HEK293T (cell line): ENCODE data around the gene KIF25.

Experiments
- BHLHE40 ChIP-seq: fragments of 450-650 bp; IDR thresholded peaks from 2 replicates; pipeline ENCODE4 v1.6.1; 2016; ENCODE audit warnings: mild to moderate bottlenecking, moderate library complexity, borderline replicate concordance
- CTBP1 ChIP-seq: fragments of 450-650 bp; IDR thresholded peaks from 2 replicates; pipeline ENCODE4 v1.6.1; 2016; ENCODE audit warnings: borderline replicate concordance
- L3MBTL2 ChIP-seq: fragments of 450-650 bp; conservative IDR thresholded peaks from 2 replicates; pipeline ENCODE4 v1.6.1; 2016; ENCODE audit warnings: mild to moderate bottlenecking
- LEF1 ChIP-seq: fragments of 450-650 bp; IDR thresholded peaks from 2 replicates; pipeline ENCODE4 v1.6.1; 2017; ENCODE audit warnings: mild to moderate bottlenecking, borderline replicate concordance
- SP1 ChIP-seq: fragments of 450-650 bp; IDR thresholded peaks from 2 replicates; pipeline ENCODE4 v1.6.1; 2017
- SUZ12 ChIP-seq: fragments of 450-650 bp; IDR thresholded peaks from 2 replicates; pipeline ENCODE4 v1.6.1; 2016; ENCODE audit warnings: mild to moderate bottlenecking

DNA sequence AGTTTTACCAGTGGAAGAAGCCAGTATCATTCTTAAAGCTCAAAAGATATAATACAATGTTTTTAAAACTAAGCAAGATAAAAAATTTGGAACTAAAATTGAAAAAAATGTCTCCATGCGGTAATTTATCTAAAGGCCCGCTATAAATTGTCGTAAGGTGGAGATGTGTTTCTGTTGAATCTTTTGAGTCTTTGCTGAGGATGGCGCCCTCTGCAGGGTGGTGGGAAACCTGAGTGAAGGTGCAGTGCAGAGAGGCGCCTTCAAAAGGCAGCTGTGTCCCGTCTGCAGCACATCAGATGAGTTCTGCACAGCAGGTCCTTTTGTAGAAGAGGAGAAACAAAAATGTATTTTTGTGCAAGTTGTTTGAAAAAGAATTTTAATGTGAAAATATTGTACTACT, 29.4 kb upstream of the KIF25 start:
- TF ChIP-seq SP1 (no peak), CTBP1 (no peak), L3MBTL2 (no peak), SUZ12 (no peak), LEF1 (no peak), BHLHE40 (no peak)
